Measurements from ENCODE around the gene PLET1. TPM values are rescaled to one million over a fixed set of nuclear protein-coding genes. Genes with fewer than 3 reads are reported as not detected.

PLET1 gene
- under 1 TPM in 1 of 4 donors, not detected in 3; 0.13 TPM for polyA plus RNA-seq (ENCODE audit: insufficient read length in 4 of 4)

- no peak for DNase-seq (ENCODE audit: low read depth in 4 of 4, low spot score in 2 of 4)
Measured at GRCh38 chr11:112260490-112260889, at the start of gene PLET1. Gene PLET1 (minus strand): TSS chr11:112260860. CDS start chr11:112260589, 271 bp downstream.

GRCh38 chr11:112310419-112310818 lies 49.8 kb upstream of the PLET1 start:
- no peak for DNase-seq (ENCODE audit: low read depth in 4 of 4, low spot score in 2 of 4)

- no peak for DNase-seq (ENCODE audit: low read depth in 4 of 4, low spot score in 2 of 4)
Measured at GRCh38 chr11:112308651-112309050, 48.0 kb upstream of the PLET1 start.

- no peak for DNase-seq (ENCODE audit: low read depth in 4 of 4, low spot score in 2 of 4)
Measured at GRCh38 chr11:112307616-112308015, 47.0 kb upstream of the PLET1 start.

- DNase-seq (ENCODE audit: low read depth in 4 of 4, low spot score in 2 of 4), result no peak
Measured at GRCh38 chr11:112306230-112306629, 45.6 kb upstream of the PLET1 start.

GRCh38 chr11:112304914-112305313 lies 44.3 kb upstream of the PLET1 start:
- DNase-seq (ENCODE audit: low read depth in 4 of 4, low spot score in 2 of 4), result no peak

- DNase-seq (ENCODE audit: low read depth in 4 of 4, low spot score in 2 of 4), result no peak
Measured at GRCh38 chr11:112303616-112304015, 43.0 kb upstream of the PLET1 start.

- no peak for DNase-seq (ENCODE audit: low read depth in 4 of 4, low spot score in 2 of 4)
Measured at GRCh38 chr11:112302226-112302868, 41.7 kb upstream of the PLET1 start.

- DNase-seq (ENCODE audit: low read depth in 4 of 4, low spot score in 2 of 4), result no peak
Measured at GRCh38 chr11:112300094-112300786, 39.6 kb upstream of the PLET1 start.

GRCh38 chr11:112298535-112298934 lies 37.9 kb upstream of the PLET1 start:
- DNase-seq (ENCODE audit: low read depth in 4 of 4, low spot score in 2 of 4), result no peak

GRCh38 chr11:112297248-112297866 lies 36.7 kb upstream of the PLET1 start:
- DNase-seq (ENCODE audit: low read depth in 4 of 4, low spot score in 2 of 4), result no peak

GRCh38 chr11:112296044-112296443 lies 35.4 kb upstream of the PLET1 start:
- DNase-seq (ENCODE audit: low read depth in 4 of 4, low spot score in 2 of 4), result no peak

- no peak for DNase-seq (ENCODE audit: low read depth in 4 of 4, low spot score in 2 of 4)
Measured at GRCh38 chr11:112294688-112295340, 34.2 kb upstream of the PLET1 start.

GRCh38 chr11:112293614-112294013 lies 33.0 kb upstream of the PLET1 start:
- DNase-seq (ENCODE audit: low read depth in 4 of 4, low spot score in 2 of 4), result no peak

- DNase-seq (ENCODE audit: low read depth in 4 of 4, low spot score in 2 of 4), result no peak
Measured at GRCh38 chr11:112292785-112293407, 32.2 kb upstream of the PLET1 start.

- DNase-seq (ENCODE audit: low read depth in 4 of 4, low spot score in 2 of 4), result no peak
Measured at GRCh38 chr11:112292188-112292587, 31.5 kb upstream of the PLET1 start.

- no peak for DNase-seq (ENCODE audit: low read depth in 4 of 4, low spot score in 2 of 4)
Measured at GRCh38 chr11:112291191-112291590, 30.5 kb upstream of the PLET1 start.

GRCh38 chr11:112290493-112290850 lies 29.8 kb upstream of the PLET1 start:
- no peak for DNase-seq (ENCODE audit: low read depth in 4 of 4, low spot score in 2 of 4)

GRCh38 chr11:112289588-112290492 lies 29.2 kb upstream of the PLET1 start:
- DNase-seq (ENCODE audit: low read depth in 4 of 4, low spot score in 2 of 4), result peak in 1 of 4 donors; percentile 39

GRCh38 chr11:112288021-112288420 lies 27.4 kb upstream of the PLET1 start:
- DNase-seq (ENCODE audit: low read depth in 4 of 4, low spot score in 2 of 4), result no peak
